Left hindlimb (tissue), 1 donor: ENCODE results near the gene MRGPRD.

ENCODE experiments used
- DNase-seq: peaks from one replicate; pipeline ENCODE4 v3.0.0-alpha.2; 2018

Gene MRGPRD

GRCh38 chr11:68980776-68981065 lies at the start of gene MRGPRD:
Gene MRGPRD, minus strand, starts transcription at chr11:68980986. Its CDS starts 0 bp downstream, at chr11:68980986.
- DNase-seq: no peak

GRCh38 chr11:69030301-69030700 lies 49.5 kb upstream of the MRGPRD start:
- no peak for DNase-seq

GRCh38 chr11:69027704-69028372 lies 47.1 kb upstream of the MRGPRD start:
- DNase-seq: no peak

- DNase-seq: no peak
These were observed 43.7 kb upstream of the MRGPRD start for GRCh38 chr11:69024509-69024908.

- no peak for DNase-seq
These were observed 41.5 kb upstream of the MRGPRD start for GRCh38 chr11:69022260-69022659.

GRCh38 chr11:69018924-69019323 lies 38.1 kb upstream of the MRGPRD start:
- DNase-seq: no peak

- DNase-seq: no peak
These were observed 37.2 kb upstream of the MRGPRD start for GRCh38 chr11:69017951-69018350.

GRCh38 chr11:69014898-69015549 lies 34.2 kb upstream of the MRGPRD start:
- no peak for DNase-seq

GRCh38 chr11:69014084-69014851 lies 33.5 kb upstream of the MRGPRD start:
- no peak for DNase-seq

- DNase-seq: peak; percentile 96
These were observed 32.5 kb upstream of the MRGPRD start, which contains the start of gene MRGPRF for GRCh38 chr11:69013009-69013951. Gene MRGPRF, minus strand, starts transcription at chr11:69013246. Its CDS starts 3,345 bp downstream, at chr11:69009901.

GRCh38 chr11:69012092-69013008 lies 31.6 kb upstream of the MRGPRD start:
- no peak for DNase-seq

- no peak for DNase-seq
These were observed 30.9 kb upstream of the MRGPRD start for GRCh38 chr11:69011624-69012091.

GRCh38 chr11:69010964-69011623 lies 30.3 kb upstream of the MRGPRD start:
- DNase-seq: peak; percentile 86

- DNase-seq: no peak
These were observed 29.6 kb upstream of the MRGPRD start for GRCh38 chr11:69010361-69010891.

- DNase-seq: no peak
These were observed 28.8 kb upstream of the MRGPRD start for GRCh38 chr11:69009441-69010211.

GRCh38 chr11:69008737-69009440 lies 28.1 kb upstream of the MRGPRD start:
- peak; percentile 86 for DNase-seq

- DNase-seq: no peak
These were observed 27.2 kb upstream of the MRGPRD start for GRCh38 chr11:69007975-69008381.

GRCh38 chr11:69006816-69007215 lies 26.0 kb upstream of the MRGPRD start:
- DNase-seq: no peak
